BLaER1 (cell line): ENCODE data around the gene ZNF138.
"Not testable (repeated sequence)": the region's sequence is repeated elsewhere in the genome, so short reads cannot be mapped to it uniquely, and the experiment has no call there.

ENCODE experiments used
- H3K27ac ChIP-seq: shearing (Covaris generic); formaldehyde crosslinking; 2 replicates; pipeline ENCODE4 v1.8.1; 2022
- H3K27me3 ChIP-seq: shearing (Covaris generic); formaldehyde crosslinking; 2 replicates; pipeline ENCODE4 v1.8.1; 2022
- H3K36me3 ChIP-seq: shearing (Covaris generic); formaldehyde crosslinking; 2 replicates; pipeline ENCODE4 v1.8.1; 2022
- H3K4me1 ChIP-seq: shearing (Covaris generic); formaldehyde crosslinking; 2 replicates; pipeline ENCODE4 v1.8.1; 2022
- H3K4me2 ChIP-seq: shearing (Covaris generic); formaldehyde crosslinking; 2 replicates; pipeline ENCODE4 v1.8.1; 2022
- H3K4me3 ChIP-seq: shearing (Covaris generic); formaldehyde crosslinking; 2 replicates; pipeline ENCODE4 v1.8.1; 2022
- H3K9ac ChIP-seq: shearing (Covaris generic); formaldehyde crosslinking; 2 replicates; pipeline ENCODE4 v1.8.1; 2022
- H3K9me3 ChIP-seq: shearing (Covaris generic); formaldehyde crosslinking; 2 replicates; pipeline ENCODE4 v1.8.1; 2022
- H4K20me1 ChIP-seq: shearing (Covaris generic); formaldehyde crosslinking; 2 replicates; pipeline ENCODE4 v1.8.1; 2022
- Cebpa-rat ChIP-seq: shearing (Covaris generic); IDR thresholded peaks from 2 replicates; pipeline ENCODE4 v1.8.1; 2022

ZNF138 gene

GRCh38 chr7:64794171-64794844 is at the start of gene ZNF138:
Gene ZNF138 (plus strand): TSS chr7:64794428. CDS start chr7:64794569, 141 bp downstream.
- peaks cover 17% of the 10 kb centered on the region; the same call in 1 of the 2 replicates for H4K20me1 ChIP-seq
- no peaks in the 10 kb centered on the region for H3K27me3 ChIP-seq
- peak within 1 kb of the TSS; percentile 90 for H3K4me3 ChIP-seq
- H3K36me3 ChIP-seq: peaks cover 29% of the 10 kb centered on the region
- peaks cover 18% of the 10 kb centered on the region for H3K4me1 ChIP-seq
- peak within 1 kb of the TSS; percentile 86 for H3K27ac ChIP-seq
- peak within 1 kb of the TSS; percentile 88 for H3K9ac ChIP-seq
- peak within 1 kb of the TSS; percentile 83 for H3K4me2 ChIP-seq
- H3K9me3 ChIP-seq: peaks cover 29% of the 10 kb centered on the region
- TF ChIP-seq Cebpa-rat: no peak

GRCh38 chr7:64744680-64745079 is 49.5 kb upstream of the ZNF138 start:
- no peak overlapping the region for H3K4me2 ChIP-seq
- no peak overlapping the region for H3K9ac ChIP-seq
- H3K4me1 ChIP-seq: no peaks in the 10 kb centered on the region
- H3K9me3 ChIP-seq: peaks cover 43% of the 10 kb centered on the region
- no peak overlapping the region for H3K4me3 ChIP-seq
- H4K20me1 ChIP-seq: no peaks in the 10 kb centered on the region
- no peak overlapping the region for H3K27ac ChIP-seq
- TF ChIP-seq Cebpa-rat: no peak
- H3K36me3 ChIP-seq: no peaks in the 10 kb centered on the region
- no peaks in the 10 kb centered on the region for H3K27me3 ChIP-seq

- H3K9ac ChIP-seq: no peak overlapping the region
- H3K4me1 ChIP-seq: no peaks in the 10 kb centered on the region
- no peaks in the 10 kb centered on the region for H3K36me3 ChIP-seq
- no peak overlapping the region for H3K27ac ChIP-seq
- no peaks in the 10 kb centered on the region for H3K27me3 ChIP-seq
- peaks cover 34% of the 10 kb centered on the region for H3K9me3 ChIP-seq
- H3K4me2 ChIP-seq: no peak overlapping the region
- H4K20me1 ChIP-seq: no peaks in the 10 kb centered on the region
- H3K4me3 ChIP-seq: no peak overlapping the region
- TF ChIP-seq Cebpa-rat: no peak
These were observed 46.4 kb upstream of the ZNF138 start for GRCh38 chr7:64747802-64748201.

GRCh38 chr7:64753032-64753431 is 41.2 kb upstream of the ZNF138 start:
- no peaks in the 10 kb centered on the region for H3K4me1 ChIP-seq
- H3K27me3 ChIP-seq: no peaks in the 10 kb centered on the region
- H3K4me3 ChIP-seq: no peak overlapping the region
- no peak for TF ChIP-seq Cebpa-rat
- no peaks in the 10 kb centered on the region for H3K36me3 ChIP-seq
- H3K27ac ChIP-seq: no peak overlapping the region
- H3K9ac ChIP-seq: no peak overlapping the region
- H4K20me1 ChIP-seq: no peaks in the 10 kb centered on the region
- no peak overlapping the region for H3K4me2 ChIP-seq
- peaks cover 18% of the 10 kb centered on the region for H3K9me3 ChIP-seq

GRCh38 chr7:64755865-64756264 is 38.4 kb upstream of the ZNF138 start:
- Histone ChIP-seq H3K4me3 (no peak overlapping the region), H4K20me1 (no peaks in the 10 kb centered on the region), H3K27ac (no peak overlapping the region), H3K4me2 (no peak overlapping the region), H3K36me3 (no peaks in the 10 kb centered on the region), H3K4me1 (no peaks in the 10 kb centered on the region), H3K9me3 (peaks cover 3% of the 10 kb centered on the region; the same call in 1 of the 2 replicates), H3K27me3 (no peaks in the 10 kb centered on the region), H3K9ac (no peak overlapping the region)
- no peak for TF ChIP-seq Cebpa-rat

- no peak overlapping the region for H3K27ac ChIP-seq
- TF ChIP-seq Cebpa-rat: no peak
- H3K4me3 ChIP-seq: no peak overlapping the region
- H3K4me1 ChIP-seq: no peaks in the 10 kb centered on the region
- no peaks in the 10 kb centered on the region for H4K20me1 ChIP-seq
- H3K9ac ChIP-seq: no peak overlapping the region
- no peaks in the 10 kb centered on the region for H3K9me3 ChIP-seq
- no peak overlapping the region for H3K4me2 ChIP-seq
- H3K36me3 ChIP-seq: no peaks in the 10 kb centered on the region
- no peaks in the 10 kb centered on the region for H3K27me3 ChIP-seq
These were observed 36.1 kb upstream of the ZNF138 start for GRCh38 chr7:64758151-64758550.

GRCh38 chr7:64768824-64769223 is 25.4 kb upstream of the ZNF138 start:
- Histone ChIP-seq H3K4me2 (no peak overlapping the region), H4K20me1 (no peaks in the 10 kb centered on the region), H3K9me3 (no peaks in the 10 kb centered on the region), H3K27ac (no peak overlapping the region), H3K4me3 (no peak overlapping the region), H3K27me3 (no peaks in the 10 kb centered on the region), H3K4me1 (no peaks in the 10 kb centered on the region), H3K36me3 (no peaks in the 10 kb centered on the region), H3K9ac (no peak overlapping the region)
- no peak for TF ChIP-seq Cebpa-rat

GRCh38 chr7:64774204-64774842 is 19.9 kb upstream of the ZNF138 start:
- H3K4me2 ChIP-seq: no peak overlapping the region
- H3K9ac ChIP-seq: no peak overlapping the region
- H3K4me3 ChIP-seq: no peak overlapping the region
- no peaks in the 10 kb centered on the region for H3K4me1 ChIP-seq
- peaks cover 19% of the 10 kb centered on the region for H3K9me3 ChIP-seq
- no peak overlapping the region for H3K27ac ChIP-seq
- no peaks in the 10 kb centered on the region for H3K36me3 ChIP-seq
- H3K27me3 ChIP-seq: no peaks in the 10 kb centered on the region
- H4K20me1 ChIP-seq: no peaks in the 10 kb centered on the region
- TF ChIP-seq Cebpa-rat: no peak

- Histone ChIP-seq H3K36me3 (no peaks in the 10 kb centered on the region), H3K27ac (no peak overlapping the region), H3K4me1 (no peaks in the 10 kb centered on the region), H3K4me2 (no peak overlapping the region), H3K4me3 (no peak overlapping the region), H3K9me3 (peaks cover 25% of the 10 kb centered on the region), H3K27me3 (no peaks in the 10 kb centered on the region), H3K9ac (no peak overlapping the region), H4K20me1 (no peaks in the 10 kb centered on the region)
- no peak for TF ChIP-seq Cebpa-rat
These were observed 18.9 kb upstream of the ZNF138 start for GRCh38 chr7:64775289-64775688.

GRCh38 chr7:64784842-64785241 is 9.4 kb upstream of the ZNF138 start:
- not testable (repeated sequence) for H3K27me3 ChIP-seq, H3K4me2 ChIP-seq, H3K27ac ChIP-seq, H3K4me3 ChIP-seq, H3K36me3 ChIP-seq, H3K4me1 ChIP-seq, H4K20me1 ChIP-seq, H3K9me3 ChIP-seq, H3K9ac ChIP-seq
